SK-N-SH (cell line): ENCODE data around the gene FABP6. TPM values are rescaled to one million over a fixed set of nuclear protein-coding genes. Genes with fewer than 3 reads are reported as not detected.

ENCODE experiments used
- CTCF ChIA-PET: fragments of 300-600, 350-600 bp; formaldehyde crosslinking; extraction: SDS; loops from one replicate; lab custom pipeline; 2021; lab: Yijun Ruan, JAX
- POLR2A ChIA-PET: fragments of 350-600 bp; sonication (Branson Sonifier 250); formaldehyde crosslinking; extraction: SDS; loops from one replicate; lab custom pipeline; 2020; ENCODE audit warnings: antibody characterized with exemption, inconsistent platforms; lab: Yijun Ruan, JAX
- DNase-seq: peaks from one replicate; pipeline ENCODE4 v3.0.0; 2012
- H2AFZ ChIP-seq: fragments of 200-600 bp; sonication (generic); 2 replicates; pipeline ENCODE4 v1.8.1; 2016; ENCODE audit warnings: antibody characterized with exemption, mild to moderate bottlenecking, low read depth
- H3F3A ChIP-seq: fragments of 200-600 bp; sonication (generic); replicated peaks from 2 replicates; pipeline ENCODE3; 2016; ENCODE audit warnings: antibody characterized with exemption, mild to moderate bottlenecking; ENCODE audit not compliant: insufficient read depth
- H3K27ac ChIP-seq, 2 experiments: fragments of 200-500 bp in 1 of 2; fragments of 200-600 bp in 1 of 2; sonication (Bioruptor generic) in 1 of 2; sonication (generic), shearing (Covaris generic) in 1 of 2; 2 replicates each; pipeline versions ENCODE4 v1.5.1 to v1.6.1; 2014 to 2016; ENCODE audit warnings: low read depth in 2 of 2, inconsistent platforms in 1 of 2, low read length in 1 of 2, mild to moderate bottlenecking in 1 of 2, mixed read lengths in 1 of 2
- H3K27me3 ChIP-seq: fragments of 200-600 bp; sonication (generic), shearing (Covaris generic); 2 replicates; pipeline ENCODE4 v1.6.1; 2016; ENCODE audit warnings: mixed run types; ENCODE audit not compliant: insufficient read depth
- H3K36me3 ChIP-seq, 2 experiments: fragments of 200-500 bp in 1 of 2; fragments of 200-600 bp in 1 of 2; sonication (Bioruptor generic) in 1 of 2; sonication (generic) in 1 of 2; replicated peaks in 1 of 2; 2 replicates each; pipeline versions ENCODE3 to v1.5.1; 2014 to 2016; ENCODE audit warnings: low read length in 1 of 2, mild to moderate bottlenecking in 1 of 2; ENCODE audit not compliant: insufficient read depth in 2 of 2, control insufficient read depth in 1 of 2
- H3K4me1 ChIP-seq, 2 experiments: fragments of 200-500 bp in 1 of 2; fragments of 200-600 bp in 1 of 2; sonication (Bioruptor generic) in 1 of 2; sonication (generic), shearing (Covaris generic) in 1 of 2; 2 replicates each; pipeline versions ENCODE4 v1.5.1 to v1.6.1; 2014 to 2016; ENCODE audit warnings: low read depth in 1 of 2, low read length in 1 of 2, mixed run types in 1 of 2; ENCODE audit not compliant: insufficient read depth in 2 of 2, control insufficient read depth in 1 of 2
- H3K4me2 ChIP-seq: fragments of 200-600 bp; sonication (generic), shearing (Covaris generic); 2 replicates; pipeline ENCODE4 v1.6.1; 2017; ENCODE audit warnings: mixed run types
- H3K4me3 ChIP-seq, 2 experiments: fragments of 200-500 bp in 1 of 2; fragments of 200-600 bp in 1 of 2; sonication (Bioruptor generic) in 1 of 2; sonication (generic), shearing (Covaris generic) in 1 of 2; 2 replicates each; pipeline versions ENCODE4 v1.5.1 to v1.8.1; 2014 to 2016; ENCODE audit warnings: low read depth in 2 of 2, inconsistent platforms in 1 of 2, low read length in 1 of 2, mild to moderate bottlenecking in 1 of 2, mixed read lengths in 1 of 2, moderate library complexity in 1 of 2
- H3K79me2 ChIP-seq: fragments of 200-600 bp; sonication (generic); 2 replicates; pipeline ENCODE4 v1.8.1; 2017; ENCODE audit warnings: mild to moderate bottlenecking; ENCODE audit not compliant: insufficient read depth
- H3K9ac ChIP-seq: fragments of 200-600 bp; sonication (generic); 2 replicates; pipeline ENCODE4 v1.6.1; 2017; ENCODE audit warnings: mixed run types
- H3K9me2 ChIP-seq: fragments of 200-600 bp; sonication (generic); 2 replicates; pipeline ENCODE4 v1.6.1; 2017; ENCODE audit warnings: mixed run types
- H3K9me3 ChIP-seq: fragments of 200-600 bp; sonication (generic); 2 replicates; pipeline ENCODE4 v1.6.1; 2017; ENCODE audit warnings: mixed run types, mild to moderate bottlenecking, moderate library complexity
- H4K20me1 ChIP-seq: fragments of 200-600 bp; sonication (generic); 2 replicates; pipeline ENCODE4 v1.6.1; 2017; ENCODE audit warnings: mild to moderate bottlenecking, mixed run types; ENCODE audit not compliant: insufficient read depth
- CHD2 ChIP-seq: fragments of 150-350 bp; IDR thresholded peaks from 2 replicates; pipeline ENCODE4 v1.6.1; 2018; ENCODE audit warnings: low read length; ENCODE audit not compliant: partially characterized antibody
- EP300 ChIP-seq, 2 experiments: IDR thresholded peaks; 2 replicates each; pipeline versions ENCODE4 v1.4.0 to v1.6.1; 2012; ENCODE audit warnings: borderline replicate concordance in 1 of 2, low read depth in 1 of 2, low read length in 1 of 2
- EZH2phosphoT487 ChIP-seq: fragments of 200-600 bp; sonication (generic); IDR thresholded peaks from 2 replicates; pipeline ENCODE4 v1.6.1; 2017; ENCODE audit warnings: low read depth, mixed run types, mild to moderate bottlenecking, antibody characterized with exemption, moderate library complexity, borderline replicate concordance
- FOXJ3 ChIP-seq: sonication (generic); formaldehyde crosslinking; IDR thresholded peaks from 2 replicates; pipeline ENCODE4 v1.5.1; 2020; ENCODE audit warnings: mild to moderate bottlenecking, missing genetic modification reagents
- GATA2 ChIP-seq: sonication (generic); formaldehyde crosslinking; IDR thresholded peaks from 2 replicates; pipeline ENCODE4 v1.5.0; 2020; ENCODE audit warnings: mild to moderate bottlenecking, missing genetic modification reagents
- NFIC ChIP-seq: IDR thresholded peaks from 2 replicates; pipeline ENCODE4 v1.4.0; 2012; ENCODE audit warnings: borderline replicate concordance
- POLR2AphosphoS5 ChIP-seq: IDR thresholded peaks from 2 replicates; pipeline ENCODE4 v1.6.1; 2012; ENCODE audit warnings: low read depth, low read length
- RFX5 ChIP-seq: IDR thresholded peaks from 2 replicates; pipeline ENCODE4 v1.6.1; 2012; ENCODE audit warnings: mild to moderate bottlenecking, improper control_type of control experiment, low read length
- RXRA ChIP-seq: IDR thresholded peaks from 2 replicates; pipeline ENCODE4 v1.4.0; 2012; ENCODE audit warnings: low read depth, mild to moderate bottlenecking, borderline replicate concordance
- TEAD4 ChIP-seq: IDR thresholded peaks from 2 replicates; pipeline ENCODE4 v1.4.0; 2012; ENCODE audit warnings: mild to moderate bottlenecking, borderline replicate concordance; ENCODE audit not compliant: insufficient read depth
- WGBS: methylation state at CpG from one replicate; pipeline ENCODE4 v1.1.6; 2017; ENCODE audit warnings: low lambda C conversion rate; 5-methylcytosine and 5-hydroxymethylcytosine counted together
- polyA plus RNA-seq, 3 experiments: library from polyadenylated mRNA; depleted of rRNA; stranded (reverse); fragments of >200 nt; gene quantifications; 2 replicates each; pipeline ENCODE4 v1.2.3, GENCODE V29; 2012
- TF ChIP-seq, protein P1 (sequence below): fragments of 200-600 bp; sonication (generic); IDR thresholded peaks from 2 replicates; pipeline ENCODE4 v1.6.1; 2017; ENCODE audit warnings: antibody characterized with exemption, mild to moderate bottlenecking, moderate library complexity
- TF ChIP-seq, protein P2 (sequence below): IDR thresholded peaks from 2 replicates; pipeline ENCODE4; 2012
- TF ChIP-seq, protein P3 (sequence below): IDR thresholded peaks from 2 replicates; pipeline ENCODE4 v1.4.0; 2012; ENCODE audit warnings: low read depth, borderline replicate concordance
- TF ChIP-seq, protein P4 (sequence below): fragments of 150-350 bp; IDR thresholded peaks from 2 replicates; pipeline ENCODE4 v1.6.1; 2016; ENCODE audit warnings: mild to moderate bottlenecking, low read depth, low read length

The FABP6 gene
- polyA plus RNA-seq, 1 of the 3 experiments (the other 2 are of a cell fraction): 1.1 TPM

DNA sequence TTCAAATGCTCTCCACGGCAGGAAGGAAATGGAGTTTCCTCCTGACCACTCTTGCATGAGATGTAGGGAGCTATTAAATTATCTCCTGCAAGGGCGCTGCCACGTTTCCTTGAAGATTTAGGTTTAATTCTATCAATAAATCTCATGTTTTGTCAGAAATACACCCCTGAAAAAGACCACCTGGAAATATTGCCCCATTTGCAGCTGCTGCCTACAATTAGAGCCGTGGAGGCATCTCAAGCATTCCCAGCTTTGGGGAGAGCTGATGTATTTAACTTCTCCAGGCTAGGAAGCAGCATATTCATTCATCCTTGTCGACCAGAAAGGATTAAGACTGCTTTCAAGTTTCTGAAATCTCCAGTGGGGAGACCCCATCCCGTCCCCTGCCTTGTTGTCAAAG lies 42.5 kb downstream of the FABP6 start:
- H4K20me1 ChIP-seq: no peaks in the 10 kb centered on the region
- WGBS: 91% methylated on average over 6 of the region's 6 CpGs
- CTCF ChIA-PET: interaction anchor here (0.8 to 3.1 kb wide), 3 partner anchors 16 to 119 kb away, joined by 3 to 11 read pairs (median 4); no protein-coding TSS in a partner anchor
- DNase-seq: no peak
- POLR2A ChIA-PET: interaction anchor here (0.6 to 0.7 kb wide), 2 partner anchors 20 to 25 kb away, joined by 3 to 4 read pairs; no protein-coding TSS in a partner anchor
- no peaks in the 10 kb centered on the region for H3K9me2 ChIP-seq
- H3K9me3 ChIP-seq: no peaks in the 10 kb centered on the region
- no peak overlapping the region for H3K9ac ChIP-seq
- peaks cover 16 to 19% of the 10 kb centered on the region in 2 experiments for H3K36me3 ChIP-seq
- TF ChIP-seq NFIC (no peak), TEAD4 (no peak), POLR2AphosphoS5 (no peak), RFX5 (no peak), FOXJ3 (CRISPR knock-in tag) (no peak), GATA2 (CRISPR knock-in tag) (no peak), RXRA (no peak), EP300 (IDR thresholded peaks at IDR 0.05; ENCODE audit: borderline replicate concordance in 1 of 2, low read depth in 1 of 2, low read length in 1 of 2) (no peak), CHD2 (no peak)
- TF ChIP-seq, protein P1, sequence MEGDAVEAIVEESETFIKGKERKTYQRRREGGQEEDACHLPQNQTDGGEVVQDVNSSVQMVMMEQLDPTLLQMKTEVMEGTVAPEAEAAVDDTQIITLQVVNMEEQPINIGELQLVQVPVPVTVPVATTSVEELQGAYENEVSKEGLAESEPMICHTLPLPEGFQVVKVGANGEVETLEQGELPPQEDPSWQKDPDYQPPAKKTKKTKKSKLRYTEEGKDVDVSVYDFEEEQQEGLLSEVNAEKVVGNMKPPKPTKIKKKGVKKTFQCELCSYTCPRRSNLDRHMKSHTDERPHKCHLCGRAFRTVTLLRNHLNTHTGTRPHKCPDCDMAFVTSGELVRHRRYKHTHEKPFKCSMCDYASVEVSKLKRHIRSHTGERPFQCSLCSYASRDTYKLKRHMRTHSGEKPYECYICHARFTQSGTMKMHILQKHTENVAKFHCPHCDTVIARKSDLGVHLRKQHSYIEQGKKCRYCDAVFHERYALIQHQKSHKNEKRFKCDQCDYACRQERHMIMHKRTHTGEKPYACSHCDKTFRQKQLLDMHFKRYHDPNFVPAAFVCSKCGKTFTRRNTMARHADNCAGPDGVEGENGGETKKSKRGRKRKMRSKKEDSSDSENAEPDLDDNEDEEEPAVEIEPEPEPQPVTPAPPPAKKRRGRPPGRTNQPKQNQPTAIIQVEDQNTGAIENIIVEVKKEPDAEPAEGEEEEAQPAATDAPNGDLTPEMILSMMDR: no peak
- TF ChIP-seq, protein P2, sequence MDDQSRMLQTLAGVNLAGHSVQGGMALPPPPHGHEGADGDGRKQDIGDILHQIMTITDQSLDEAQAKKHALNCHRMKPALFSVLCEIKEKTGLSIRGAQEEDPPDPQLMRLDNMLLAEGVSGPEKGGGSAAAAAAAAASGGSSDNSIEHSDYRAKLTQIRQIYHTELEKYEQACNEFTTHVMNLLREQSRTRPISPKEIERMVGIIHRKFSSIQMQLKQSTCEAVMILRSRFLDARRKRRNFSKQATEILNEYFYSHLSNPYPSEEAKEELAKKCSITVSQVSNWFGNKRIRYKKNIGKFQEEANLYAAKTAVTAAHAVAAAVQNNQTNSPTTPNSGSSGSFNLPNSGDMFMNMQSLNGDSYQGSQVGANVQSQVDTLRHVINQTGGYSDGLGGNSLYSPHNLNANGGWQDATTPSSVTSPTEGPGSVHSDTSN: no peak
- TF ChIP-seq, protein P3, sequence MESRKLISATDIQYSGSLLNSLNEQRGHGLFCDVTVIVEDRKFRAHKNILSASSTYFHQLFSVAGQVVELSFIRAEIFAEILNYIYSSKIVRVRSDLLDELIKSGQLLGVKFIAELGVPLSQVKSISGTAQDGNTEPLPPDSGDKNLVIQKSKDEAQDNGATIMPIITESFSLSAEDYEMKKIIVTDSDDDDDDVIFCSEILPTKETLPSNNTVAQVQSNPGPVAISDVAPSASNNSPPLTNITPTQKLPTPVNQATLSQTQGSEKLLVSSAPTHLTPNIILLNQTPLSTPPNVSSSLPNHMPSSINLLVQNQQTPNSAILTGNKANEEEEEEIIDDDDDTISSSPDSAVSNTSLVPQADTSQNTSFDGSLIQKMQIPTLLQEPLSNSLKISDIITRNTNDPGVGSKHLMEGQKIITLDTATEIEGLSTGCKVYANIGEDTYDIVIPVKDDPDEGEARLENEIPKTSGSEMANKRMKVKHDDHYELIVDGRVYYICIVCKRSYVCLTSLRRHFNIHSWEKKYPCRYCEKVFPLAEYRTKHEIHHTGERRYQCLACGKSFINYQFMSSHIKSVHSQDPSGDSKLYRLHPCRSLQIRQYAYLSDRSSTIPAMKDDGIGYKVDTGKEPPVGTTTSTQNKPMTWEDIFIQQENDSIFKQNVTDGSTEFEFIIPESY: no peak
- H3K79me2 ChIP-seq: no peaks in the 10 kb centered on the region
- peak overlapping the region in 1 of 2 experiments; percentile 67; a peak in 2 of 4 replicates for H3K27ac ChIP-seq
- no peaks in the 10 kb centered on the region for H3F3A ChIP-seq
- H3K4me3 ChIP-seq: no peak overlapping the region
- H3K4me1 ChIP-seq: peaks cover 11 to 30% of the 10 kb centered on the region in 2 experiments; a peak in 3 of 4 replicates
- no peak overlapping the region for H3K4me2 ChIP-seq
- no peak overlapping the region for H2AFZ ChIP-seq
- H3K27me3 ChIP-seq: no peaks in the 10 kb centered on the region

DNA sequence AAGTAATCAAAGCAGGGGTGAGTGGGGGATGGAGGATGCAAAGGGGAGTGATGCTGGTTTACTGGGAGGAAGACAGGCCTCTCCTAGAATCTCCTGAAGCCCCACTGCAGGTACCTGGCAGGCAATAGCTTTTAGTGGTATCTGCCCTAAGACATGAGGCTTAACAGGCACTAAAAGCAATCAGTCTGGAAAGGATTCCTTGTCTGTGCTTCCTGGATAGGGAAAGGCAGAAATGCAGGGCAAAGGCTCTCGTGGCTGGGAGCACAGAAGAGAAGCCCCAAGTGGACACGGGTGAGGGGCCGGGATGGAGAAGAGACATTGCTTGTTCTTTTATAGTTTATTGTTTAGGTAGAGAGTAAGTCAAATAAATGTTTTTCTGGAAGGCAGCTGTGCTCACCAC lies 43.0 kb downstream of the FABP6 start:
- POLR2A ChIA-PET: no interaction called here
- Histone ChIP-seq H3K4me2 (no peak overlapping the region), H2AFZ (no peak overlapping the region), H3K9me2 (no peaks in the 10 kb centered on the region), H4K20me1 (no peaks in the 10 kb centered on the region), H3K27me3 (no peaks in the 10 kb centered on the region), H3F3A (no peaks in the 10 kb centered on the region), H3K4me1 (peaks cover 11 to 26% of the 10 kb centered on the region in 2 experiments; a peak in 3 of 4 replicates), H3K36me3 (peaks cover 19 to 20% of the 10 kb centered on the region in 2 experiments), H3K9me3 (no peaks in the 10 kb centered on the region), H3K27ac (peak overlapping the region in 1 of 2 experiments; percentile 29; a peak in 1 of 4 replicates), H3K4me3 (no peak overlapping the region), H3K79me2 (no peaks in the 10 kb centered on the region), H3K9ac (no peak overlapping the region)
- DNase-seq: no peak
- TF ChIP-seq, protein P4, sequence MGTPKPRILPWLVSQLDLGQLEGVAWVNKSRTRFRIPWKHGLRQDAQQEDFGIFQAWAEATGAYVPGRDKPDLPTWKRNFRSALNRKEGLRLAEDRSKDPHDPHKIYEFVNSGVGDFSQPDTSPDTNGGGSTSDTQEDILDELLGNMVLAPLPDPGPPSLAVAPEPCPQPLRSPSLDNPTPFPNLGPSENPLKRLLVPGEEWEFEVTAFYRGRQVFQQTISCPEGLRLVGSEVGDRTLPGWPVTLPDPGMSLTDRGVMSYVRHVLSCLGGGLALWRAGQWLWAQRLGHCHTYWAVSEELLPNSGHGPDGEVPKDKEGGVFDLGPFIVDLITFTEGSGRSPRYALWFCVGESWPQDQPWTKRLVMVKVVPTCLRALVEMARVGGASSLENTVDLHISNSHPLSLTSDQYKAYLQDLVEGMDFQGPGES: no peak
- TF ChIP-seq EZH2phosphoT487: no peak
- TF ChIP-seq, protein P2: no peak
- TF ChIP-seq TEAD4: no peak
- 88% methylated on average over 3 of the region's 3 CpGs for WGBS
- CTCF ChIA-PET: interaction anchor here (0.8 to 3.1 kb wide), 2 partner anchors 15 to 73 kb away, joined by 4 to 11 read pairs; no protein-coding TSS in a partner anchor
